GM21447 (cell line): ENCODE results near the gene NOL9.

Experiments
- ATAC-seq: cut with Tn5 transposase; IDR thresholded peaks from one replicate; pipeline ENCODE4 v1.9.1; 2021; ENCODE audit not compliant: unreplicated experiment

NOL9 gene

DNA sequence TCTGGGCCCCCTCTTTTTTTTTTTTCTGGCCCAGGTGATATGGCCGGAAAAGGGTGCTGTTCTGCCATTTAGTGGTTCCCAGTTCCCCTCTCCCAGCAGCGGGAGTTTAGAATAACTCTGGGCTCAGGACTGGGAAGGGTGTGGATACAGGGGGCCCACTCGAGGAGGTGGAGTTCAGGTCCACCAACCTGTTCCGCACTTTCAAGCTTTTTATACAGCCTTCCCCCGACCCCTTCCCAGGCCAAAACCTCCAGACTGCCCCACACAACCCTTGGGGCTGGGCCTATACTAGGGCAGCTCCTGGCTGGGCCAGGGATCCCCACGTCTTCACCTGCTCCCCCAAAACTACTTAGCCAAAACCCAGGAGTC is 63.2 kb downstream of the NOL9 start:
- no peak for ATAC-seq

DNA sequence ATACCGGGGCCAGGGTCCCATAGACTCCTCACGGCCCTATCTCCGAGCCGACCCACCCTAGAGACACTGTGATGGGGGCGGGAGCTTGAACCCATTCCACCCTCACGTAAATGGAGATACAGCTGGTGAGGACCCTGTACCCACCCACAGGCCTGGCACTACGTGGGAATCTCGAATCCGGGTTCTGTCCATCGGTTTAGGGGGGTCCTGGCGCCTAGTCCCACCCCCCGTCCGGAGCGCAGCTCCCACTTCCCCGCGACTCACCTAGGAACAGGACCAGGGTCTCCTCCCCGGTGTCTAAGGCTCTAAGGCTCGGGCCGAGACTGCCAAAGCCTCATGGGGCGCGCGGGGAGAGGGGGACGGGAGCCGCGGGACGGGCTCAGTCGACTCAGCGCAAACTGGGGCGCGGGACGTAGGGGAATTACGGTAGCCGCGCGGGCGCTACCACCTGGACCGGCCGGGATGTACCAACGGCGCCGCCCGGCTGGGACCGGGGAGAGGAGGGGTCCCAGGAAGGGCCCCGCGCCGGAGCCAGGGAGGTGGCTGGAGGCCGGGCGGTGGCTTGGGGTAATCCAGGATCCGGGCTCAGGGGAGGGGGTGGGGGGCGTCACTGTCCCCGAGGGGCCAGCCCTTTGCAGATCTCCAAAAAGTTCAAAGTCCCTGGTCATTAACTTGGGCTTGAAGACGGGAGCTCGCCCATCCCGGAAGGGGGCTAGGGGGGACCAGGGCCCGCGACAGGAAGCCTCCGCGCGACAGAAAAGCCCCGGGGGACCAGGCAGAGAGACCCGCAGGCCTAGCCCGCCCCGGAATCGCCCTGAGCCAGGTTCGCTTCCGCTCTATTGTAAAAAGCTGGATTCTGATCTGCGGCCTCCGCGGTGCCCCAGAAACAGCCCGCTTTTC is 63.9 kb downstream of the NOL9 start:
- ATAC-seq = peak; percentile 65

DNA sequence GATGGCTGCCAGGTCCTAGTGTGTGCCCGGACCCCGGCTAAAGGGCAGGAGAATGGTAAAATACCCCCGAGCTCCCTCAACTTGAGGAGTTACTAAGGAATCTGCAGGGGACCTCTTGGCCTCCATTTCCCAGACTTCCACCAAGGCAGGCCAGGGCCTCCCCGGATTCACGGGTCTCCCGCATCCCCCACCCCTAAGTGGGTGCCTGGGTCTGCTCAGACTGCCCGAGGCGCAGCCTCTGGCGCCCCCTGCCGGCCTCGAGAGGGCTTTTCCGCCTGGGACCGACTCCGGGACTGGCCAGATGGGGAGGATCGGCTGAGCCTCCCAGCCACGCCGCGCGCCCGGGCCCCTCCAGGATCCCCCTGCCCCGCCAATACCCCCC is 64.5 kb downstream of the NOL9 start:
- peak; percentile 68 for ATAC-seq

DNA sequence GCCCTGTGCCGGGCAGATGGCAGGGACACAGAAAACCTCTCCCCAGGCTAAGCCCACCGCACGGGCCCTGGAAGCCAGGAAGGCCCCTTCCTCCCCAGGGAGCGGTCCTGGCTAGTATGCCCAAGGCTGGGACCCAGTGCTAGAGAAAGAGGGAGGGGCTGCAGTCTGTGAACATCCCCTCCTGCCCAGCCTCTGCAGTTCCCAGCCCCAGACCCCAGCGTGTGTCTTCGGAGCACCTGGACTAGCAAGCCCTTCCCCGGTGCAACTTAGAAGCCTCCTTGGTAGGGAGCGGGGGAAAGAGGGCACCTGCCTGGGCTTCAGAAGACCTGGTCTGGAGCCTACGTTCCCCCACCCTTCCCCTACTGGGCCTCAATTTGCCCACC is 64.9 kb downstream of the NOL9 start:
- no peak for ATAC-seq

DNA sequence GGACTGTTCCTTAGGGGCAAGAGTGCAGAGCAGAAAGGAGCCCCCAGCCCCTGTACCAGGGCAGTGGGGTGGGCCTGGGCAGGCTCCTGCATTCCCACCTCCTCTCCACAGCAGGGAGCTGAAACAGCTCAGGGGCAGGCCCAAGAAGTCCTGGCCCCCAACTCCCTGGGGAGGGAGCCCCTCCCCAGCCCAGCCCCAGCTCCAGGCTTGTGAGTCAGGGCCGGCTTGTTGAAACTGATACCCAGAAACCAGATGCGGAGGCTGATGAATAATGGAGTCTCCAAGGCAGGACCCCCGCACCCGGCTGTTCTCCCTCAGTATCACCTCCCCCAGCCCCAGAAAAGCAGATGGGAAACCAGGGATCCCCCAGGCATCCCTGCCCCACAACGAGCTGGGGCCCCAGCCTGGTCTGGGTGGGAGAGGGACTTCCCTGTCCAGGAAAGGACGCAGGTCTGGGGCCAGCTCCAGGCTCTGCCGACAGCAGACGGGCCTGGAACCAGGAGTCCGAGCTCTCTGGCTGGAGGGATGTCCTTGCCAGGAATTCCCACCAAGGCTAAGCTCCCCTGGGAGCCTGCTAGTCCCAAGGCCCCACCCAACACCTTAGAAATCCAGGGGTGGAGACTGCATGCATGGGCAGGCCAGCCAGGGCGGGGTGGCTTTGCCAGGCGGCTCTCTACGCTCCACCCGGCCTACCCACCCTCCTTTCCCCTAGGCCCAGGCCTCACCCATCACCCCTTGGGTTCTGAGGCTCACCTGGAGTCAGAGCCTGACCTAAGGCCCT is 65.5 kb downstream of the NOL9 start:
- no peak for ATAC-seq

DNA sequence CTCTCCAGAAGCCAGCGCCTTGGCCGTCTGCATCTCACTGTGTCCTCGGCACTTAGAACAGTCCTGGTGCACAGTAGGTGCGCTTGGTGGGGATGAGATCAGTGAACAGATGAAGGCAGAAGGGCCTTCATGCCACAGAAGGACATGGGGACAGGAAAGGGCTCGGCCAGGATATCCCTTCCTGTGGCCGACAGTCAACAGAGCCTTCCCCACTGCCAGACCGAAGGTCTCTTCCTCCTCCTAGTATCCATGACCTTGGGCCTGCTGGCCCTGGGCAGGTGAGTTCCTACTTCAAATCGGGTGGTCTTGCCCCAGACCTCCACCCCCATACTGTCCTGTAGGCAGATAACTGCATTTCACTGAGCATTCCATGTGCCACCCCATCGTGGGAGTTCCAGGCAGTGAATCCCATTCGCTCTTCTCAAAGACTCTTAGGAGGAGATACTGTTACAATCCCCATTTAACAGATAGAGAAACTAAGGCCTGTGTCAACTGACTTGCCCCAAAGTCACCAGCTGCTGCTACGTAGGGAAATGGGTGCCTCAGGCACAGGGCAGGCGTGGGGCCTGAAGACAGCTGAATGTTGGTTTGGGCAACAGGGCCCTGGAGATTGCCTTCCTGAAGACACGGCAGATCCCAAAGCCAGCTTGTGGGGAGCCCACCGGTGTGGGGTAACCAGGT is 66.4 kb downstream of the NOL9 start:
- ATAC-seq = no peak

DNA sequence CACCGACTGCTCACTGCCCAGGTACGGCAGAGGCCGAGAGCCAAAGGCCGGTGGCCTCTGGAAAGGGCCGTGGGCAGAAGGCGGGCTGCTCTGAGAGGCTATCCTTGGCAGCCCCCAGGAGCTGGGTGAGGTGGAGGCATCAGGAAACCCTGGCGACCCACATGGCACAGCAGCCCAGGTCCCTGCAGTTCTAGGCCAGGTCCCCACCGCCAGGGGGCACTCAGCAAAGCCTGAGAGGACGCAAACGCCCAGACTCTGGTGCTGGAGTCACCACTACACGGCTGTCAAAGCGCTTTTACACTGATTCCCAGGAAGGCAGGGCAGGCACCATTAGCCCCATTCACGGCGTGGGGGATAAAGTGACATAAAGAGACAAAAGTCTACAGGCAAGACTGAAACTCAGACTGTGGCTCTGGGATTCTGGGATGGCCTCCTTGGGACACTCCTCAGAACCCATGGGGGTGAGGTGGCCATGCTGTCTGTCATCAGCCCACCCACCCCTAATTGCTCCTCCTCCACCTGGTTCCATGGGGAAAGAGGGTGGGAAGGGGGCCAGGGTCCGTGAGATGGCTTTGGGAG is 67.8 kb downstream of the NOL9 start:
- no peak for ATAC-seq

DNA sequence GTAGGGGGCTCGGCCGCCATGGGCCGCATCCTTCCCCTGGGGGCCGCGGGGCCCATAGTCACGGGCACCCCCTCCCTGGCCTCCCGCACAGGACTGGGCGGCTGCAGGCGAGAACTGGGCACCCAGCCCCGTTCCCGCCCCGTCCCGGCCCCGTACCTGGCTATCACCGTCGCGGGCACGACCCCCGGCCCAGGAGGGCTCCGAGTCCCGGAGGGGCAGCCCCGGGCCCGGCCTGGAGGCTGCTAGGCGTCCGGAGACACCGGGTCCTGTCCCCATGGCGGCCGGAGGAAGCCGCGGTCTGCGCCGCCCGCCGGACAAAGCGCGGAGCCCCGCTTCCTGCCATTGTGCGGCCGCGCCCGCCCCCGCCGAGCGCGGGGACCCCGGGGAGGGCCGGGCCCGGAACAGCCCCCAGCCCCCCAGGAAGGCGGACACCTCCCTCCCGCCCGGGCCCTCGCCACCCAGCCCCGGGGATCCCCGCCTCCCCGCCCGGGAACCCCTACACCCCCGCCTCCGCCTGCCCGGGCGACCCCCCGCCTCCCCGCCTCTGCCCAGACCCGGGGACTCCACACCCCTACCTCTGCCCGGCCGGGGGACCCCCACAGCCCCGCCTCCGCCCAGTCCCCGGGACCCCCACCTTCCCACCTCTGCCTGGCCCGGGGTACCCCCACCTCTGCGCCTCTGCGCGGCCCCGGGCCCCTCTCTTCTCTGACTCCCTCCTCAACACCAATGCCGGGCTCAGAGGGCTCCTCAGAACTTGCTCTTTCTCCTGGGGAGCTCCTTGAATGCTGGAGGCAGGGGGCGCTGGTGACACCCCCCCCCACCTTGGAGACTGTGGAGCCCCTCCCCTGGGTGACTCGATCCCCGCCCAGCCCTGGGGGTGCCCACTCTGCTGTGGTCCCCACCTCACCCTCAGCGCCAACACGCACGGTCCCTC is 68.9 kb downstream of the NOL9 start:
- no peak for ATAC-seq

DNA sequence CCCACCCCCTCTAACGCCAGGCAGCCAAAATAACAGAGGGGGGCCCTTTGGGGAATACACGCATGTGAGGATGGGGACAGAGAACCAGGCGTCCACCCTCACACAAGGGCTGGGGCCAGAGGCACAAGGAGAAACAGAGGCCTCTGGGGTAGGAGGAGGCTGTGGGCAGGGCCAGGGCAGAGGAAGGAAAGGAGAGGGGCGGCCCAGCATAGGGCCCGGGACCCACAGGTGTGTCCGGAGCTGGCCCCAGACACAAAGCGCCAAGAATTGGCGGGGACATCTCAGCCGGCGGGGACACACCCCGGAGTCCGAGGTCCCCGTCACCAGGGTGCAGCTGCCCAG is 69.5 kb downstream of the NOL9 start:
- ATAC-seq = no peak

DNA sequence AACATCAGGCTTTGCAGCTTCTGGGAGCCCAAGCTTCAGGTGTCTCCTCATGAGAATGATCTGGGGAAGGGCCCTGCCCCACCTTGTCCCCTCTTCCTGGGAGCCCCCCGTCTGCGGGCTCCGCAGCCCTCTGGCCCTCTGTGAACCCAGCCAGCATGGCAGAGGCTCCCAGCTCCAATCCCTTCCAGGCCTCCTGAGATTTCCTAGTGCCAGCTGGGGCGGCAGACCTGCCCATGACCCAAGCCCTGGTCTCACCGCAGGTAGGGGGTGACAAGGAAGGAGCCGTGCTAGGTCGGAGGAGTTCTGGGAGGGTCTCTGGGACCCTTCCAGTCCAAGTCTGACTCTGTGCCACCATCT is 70.6 kb downstream of the NOL9 start:
- no peak for ATAC-seq

DNA sequence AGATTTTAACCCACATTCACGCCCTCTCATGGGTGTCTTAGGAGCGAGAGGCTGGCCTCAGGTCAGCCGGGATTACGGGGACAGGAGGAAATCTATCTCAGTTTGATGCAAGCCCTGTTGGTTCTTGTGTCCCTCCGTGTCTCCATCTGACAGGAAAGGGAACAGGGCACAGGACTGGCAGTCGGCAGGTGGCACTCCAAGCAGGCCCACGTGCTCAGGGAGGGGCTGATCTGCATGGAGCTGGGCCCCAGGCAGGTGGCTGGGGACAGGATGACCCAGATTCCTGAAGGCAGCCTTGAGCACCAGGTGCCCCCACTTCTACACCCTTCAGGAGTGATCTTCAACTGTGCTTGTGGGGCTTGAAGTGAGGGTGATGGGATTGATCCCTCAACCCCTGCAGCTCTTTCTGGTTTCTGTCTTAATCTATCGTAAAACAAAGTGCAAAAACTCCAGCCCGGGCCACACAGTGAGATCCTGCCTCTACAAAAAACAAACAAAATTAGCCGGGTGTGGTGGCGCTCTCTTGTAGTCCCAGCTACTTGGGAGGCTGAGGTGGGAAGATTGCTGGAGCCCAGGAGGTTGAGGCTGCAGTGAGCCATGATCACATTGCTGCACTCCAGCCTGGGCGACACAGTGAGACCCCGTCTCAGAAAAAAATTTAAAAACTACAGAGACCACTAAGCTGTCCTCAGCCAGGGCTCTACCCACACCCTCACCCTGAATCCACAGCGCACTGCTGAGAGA is 71.1 kb downstream of the NOL9 start:
- ATAC-seq = no peak

DNA sequence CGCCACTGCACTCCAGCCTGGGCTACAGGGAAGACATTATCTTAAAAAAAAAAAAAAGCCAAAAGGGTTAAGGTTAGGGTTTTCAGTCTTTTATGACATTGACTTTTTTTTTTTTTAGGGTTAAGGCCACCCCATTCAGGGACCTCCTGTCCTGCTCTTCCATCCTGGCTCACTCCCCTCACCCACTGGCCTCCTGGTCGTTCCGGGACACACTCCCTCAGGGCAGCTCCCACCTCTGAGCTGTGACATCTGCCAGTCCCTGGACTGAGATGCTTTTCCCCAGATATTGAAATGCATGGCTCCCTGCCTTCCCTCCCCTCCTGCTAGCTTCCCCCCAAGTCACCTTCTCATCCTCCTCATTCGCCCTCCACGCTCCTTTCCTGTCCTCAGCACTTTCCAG is 72.5 kb downstream of the NOL9 start:
- no peak for ATAC-seq

DNA sequence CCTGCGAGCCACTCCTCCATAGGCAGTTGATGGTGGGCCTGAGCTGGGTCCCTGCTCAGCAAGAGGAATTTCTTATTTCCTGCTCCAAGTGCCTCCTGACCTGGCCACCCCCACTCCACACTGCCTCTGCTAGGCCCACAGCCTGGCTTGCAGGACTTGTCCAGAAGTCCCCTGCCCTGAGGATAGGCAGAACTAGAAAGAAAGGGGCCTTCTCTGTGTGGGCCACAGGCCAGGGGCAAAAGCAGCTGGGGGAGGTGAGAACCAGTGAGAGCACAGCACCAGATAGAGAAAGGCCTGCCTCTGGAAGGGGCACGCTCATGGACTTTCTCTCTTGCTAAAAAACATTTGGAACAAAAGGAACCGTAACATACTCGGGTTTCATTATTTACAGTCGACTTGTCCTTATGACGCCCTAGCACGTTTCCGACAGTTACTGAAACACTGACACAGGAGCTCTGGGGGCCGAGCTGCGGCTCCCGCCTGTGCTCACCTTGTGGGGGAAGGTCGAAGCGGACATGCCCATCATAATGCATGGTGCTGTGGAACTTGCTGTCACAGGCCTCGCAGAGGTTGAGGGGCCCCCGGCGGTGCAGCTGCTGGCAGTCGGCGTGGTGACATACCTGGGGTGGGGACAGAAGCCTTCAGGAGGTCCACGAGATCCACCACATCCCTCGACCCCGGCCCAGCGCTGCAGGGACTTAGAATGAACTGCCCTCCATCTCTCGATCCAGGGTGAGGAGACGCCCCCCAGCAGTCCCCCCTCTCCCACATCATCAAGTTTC is 77.1 kb downstream of the NOL9 start:
- ATAC-seq = no peak

DNA sequence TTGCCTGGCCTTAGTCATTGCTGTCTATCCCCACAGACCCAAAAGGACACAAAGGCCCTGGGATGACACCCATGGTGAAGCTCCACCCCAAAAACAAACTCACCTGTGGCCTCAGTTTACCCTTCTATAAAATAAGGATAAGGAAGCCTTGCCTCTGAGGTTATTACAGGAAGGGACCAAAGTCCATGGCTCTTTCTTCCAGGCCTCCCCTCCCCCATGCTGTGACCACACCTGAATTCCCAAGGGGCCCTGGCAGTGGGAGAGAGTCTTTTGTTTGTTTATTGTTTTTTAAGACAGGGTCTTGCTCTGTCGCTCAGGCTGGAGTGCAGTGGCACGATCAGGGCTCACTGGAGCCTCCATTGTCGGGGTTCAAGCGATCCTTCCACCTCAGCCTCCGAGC is 77.8 kb downstream of the NOL9 start:
- ATAC-seq = no peak

DNA sequence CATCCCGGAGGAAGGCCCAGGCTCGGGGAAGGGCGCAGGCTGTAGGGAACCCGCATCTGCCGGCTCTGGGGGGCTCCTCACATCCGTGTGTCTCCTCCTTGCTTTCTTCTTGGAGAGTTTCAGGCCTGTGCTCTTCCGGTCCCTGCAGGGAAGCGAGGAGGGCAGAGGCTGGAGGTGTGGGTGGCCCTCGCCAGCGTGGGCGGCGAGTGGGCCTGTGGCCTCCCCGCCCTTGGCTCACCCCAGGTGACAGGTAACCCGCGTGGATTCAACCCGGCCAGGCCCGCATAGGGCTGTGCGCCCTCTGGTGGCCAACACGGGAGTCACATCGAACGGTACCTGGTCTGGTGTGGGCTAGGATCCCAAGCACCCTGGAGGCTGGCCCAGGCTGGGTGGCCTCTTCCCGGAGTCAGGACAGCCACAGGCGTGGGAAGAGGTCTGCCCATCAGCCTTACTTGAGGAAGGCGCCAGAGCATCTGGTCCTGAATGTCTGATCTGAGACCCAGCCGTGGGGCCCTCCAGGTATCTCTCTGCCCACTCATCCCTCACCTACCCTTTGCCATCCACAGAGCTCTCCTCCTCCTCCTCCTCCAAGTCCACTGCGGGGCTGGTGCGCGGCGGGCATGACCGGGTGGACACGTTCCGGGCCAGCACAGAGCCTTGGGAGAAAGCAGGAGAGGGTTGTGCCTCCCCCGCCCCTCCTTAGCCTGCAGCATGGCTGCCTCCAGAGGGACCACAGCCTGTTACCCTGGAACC is 78.8 kb downstream of the NOL9 start:
- no peak for ATAC-seq

DNA sequence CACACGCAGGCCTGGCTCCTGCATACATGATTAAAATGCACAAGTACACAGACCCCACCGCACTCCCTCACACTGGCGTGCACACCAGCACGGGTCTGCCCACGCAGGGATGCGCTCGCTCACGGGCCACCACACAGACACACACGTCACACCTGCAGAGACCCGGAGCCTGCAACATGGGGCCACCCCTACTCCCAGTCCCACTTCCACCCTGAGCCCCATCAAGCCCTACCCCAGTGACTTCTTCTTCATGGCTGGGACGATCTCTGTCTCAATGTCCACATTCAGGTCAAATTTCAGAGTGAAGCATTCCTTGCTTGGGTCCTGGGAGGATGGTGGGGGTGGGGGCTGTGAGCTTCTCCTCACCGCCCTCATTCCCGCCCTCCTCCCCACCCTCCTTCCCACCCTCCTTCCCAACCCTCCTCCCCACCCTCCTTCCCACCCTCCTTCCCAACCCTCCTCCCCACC is 79.5 kb downstream of the NOL9 start:
- ATAC-seq = no peak

DNA sequence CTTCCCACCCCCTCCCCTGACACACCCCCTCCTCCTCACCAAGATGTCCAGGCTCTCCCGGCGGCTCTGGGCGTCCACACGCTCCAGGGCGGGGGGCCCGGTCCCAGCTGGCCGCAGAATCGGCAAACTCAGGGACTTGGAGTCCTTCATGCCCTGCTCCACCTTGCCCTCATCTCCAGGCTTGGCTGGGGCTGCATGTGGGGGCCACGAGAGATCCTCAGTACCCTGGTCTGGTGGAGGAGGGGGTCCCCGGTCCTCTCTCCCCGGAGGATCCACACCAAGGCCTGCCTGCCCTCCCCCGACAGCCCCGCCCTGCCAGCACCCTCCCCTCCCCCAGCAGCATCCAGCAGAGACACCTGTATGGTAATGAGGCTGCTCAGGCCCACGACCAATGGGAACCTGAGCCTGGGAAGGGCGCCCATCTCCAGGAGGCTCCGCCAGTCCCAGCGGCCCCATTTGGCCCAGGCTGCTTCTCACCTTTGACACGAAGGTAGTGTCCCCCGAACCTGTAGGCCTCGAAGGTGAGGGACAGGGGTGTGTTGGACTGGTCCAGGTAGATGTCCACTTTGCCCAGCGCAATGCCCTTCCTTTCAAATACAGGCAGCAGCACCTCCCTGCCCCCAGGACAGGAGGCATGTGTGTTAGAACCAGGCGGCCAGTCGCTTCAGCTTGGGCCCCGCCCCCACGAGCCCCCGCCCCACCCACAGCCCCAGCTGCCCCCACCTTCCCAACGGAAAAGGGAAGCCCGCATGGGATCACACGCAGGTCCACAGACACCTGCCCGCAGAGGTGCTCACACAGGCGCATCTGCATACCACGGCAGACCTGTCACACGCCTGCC is 80.1 kb downstream of the NOL9 start:
- ATAC-seq = no peak
